PC-3 (cell line): ENCODE measurements around the gene SEMA6B. TPM values are rescaled to one million over a fixed set of nuclear protein-coding genes. Genes with fewer than 3 reads are reported as not detected.

Experiments used
- ATAC-seq: fragments of 200-7000 bp; cut with Tn5 transposase; 2 replicates; pipeline ENCODE4 v1.9.1; 2020; ENCODE audit warnings: mild to moderate bottlenecking, moderate library complexity
- BruUV-seq: library from RNA; stranded (reverse); fragments of 400-500 nt; replicated peaks from 2 replicates; lab custom pipeline; 2021; lab: Mats Ljungman, UMichigan
- CTCF ChIA-PET: fragments of 300-600 bp; sonication (Branson Sonifier 250); formaldehyde crosslinking; loops from one replicate; lab custom pipeline; 2022; ENCODE audit warnings: antibody characterized with exemption; lab: Charles Lee
- POLR2A ChIA-PET: fragments of 300-600 bp; sonication (Branson Sonifier 250); formaldehyde crosslinking; loops from one replicate; lab custom pipeline; 2022; ENCODE audit warnings: antibody characterized with exemption; ENCODE audit not compliant: unreplicated experiment; lab: Charles Lee
- DNase-seq: peaks from one replicate; pipeline ENCODE4 v3.0.0-alpha.2; 2015
- H2AFZ ChIP-seq: fragments of 300-600 bp; sonication (generic); 2 replicates; pipeline ENCODE4 v1.6.0; 2016; ENCODE audit warnings: antibody characterized with exemption, low read length
- H3F3A ChIP-seq: fragments of 300-600 bp; sonication (generic); one replicate; pipeline ENCODE4 v1.6.0; 2017; ENCODE audit warnings: antibody characterized with exemption, low read length, control low read depth, mild to moderate bottlenecking; ENCODE audit not compliant: unreplicated experiment
- H3K27ac ChIP-seq: fragments of 300-600 bp; sonication (generic); 2 replicates; pipeline ENCODE4 v1.5.1; 2016; ENCODE audit warnings: mild to moderate bottlenecking, low read length
- H3K27me3 ChIP-seq: fragments of 300-600 bp; sonication (generic); 2 replicates; pipeline ENCODE4 v1.6.1; 2016; ENCODE audit warnings: low read length, mixed read lengths
- H3K36me3 ChIP-seq: fragments of 300-600 bp; sonication (generic); 2 replicates; pipeline ENCODE4 v1.6.1; 2016; ENCODE audit warnings: low read depth, mixed run types, low read length, mixed read lengths
- H3K4me1 ChIP-seq: fragments of 300-600 bp; sonication (generic); 2 replicates; pipeline ENCODE4 v1.5.1; 2016; ENCODE audit warnings: low read length; ENCODE audit not compliant: insufficient read depth
- H3K4me2 ChIP-seq: fragments of 300-600 bp; sonication (generic); 2 replicates; pipeline ENCODE4 v1.6.0; 2016; ENCODE audit warnings: low read length
- H3K4me3 ChIP-seq: fragments of 300-600 bp; sonication (generic); 2 replicates; pipeline ENCODE4 v1.5.1; 2016; ENCODE audit warnings: mild to moderate bottlenecking, low read length, mixed read lengths
- H3K79me2 ChIP-seq: fragments of 300-600 bp; sonication (generic); 2 replicates; pipeline ENCODE4 v1.6.1; 2017; ENCODE audit warnings: low read length, mixed read lengths
- H3K9ac ChIP-seq: fragments of 300-600 bp; sonication (generic); 2 replicates; pipeline ENCODE4 v1.6.0; 2016; ENCODE audit warnings: mild to moderate bottlenecking, low read length
- H3K9me2 ChIP-seq: fragments of 300-600 bp; sonication (generic); replicated peaks from 2 replicates; pipeline ENCODE4 v1.6.1; 2016; ENCODE audit warnings: mixed run types, low read length, mixed read lengths
- H3K9me3 ChIP-seq: fragments of 300-600 bp; sonication (generic); 2 replicates; pipeline ENCODE4 v1.6.1; 2016; ENCODE audit warnings: low read length, mixed read lengths
- H4K20me1 ChIP-seq: fragments of 300-600 bp; sonication (generic); 2 replicates; pipeline ENCODE4 v1.6.1; 2016; ENCODE audit warnings: low read length, mixed read lengths
- EZH2 ChIP-seq: fragments of 300-600 bp; sonication (generic); IDR thresholded peaks from one replicate; pipeline ENCODE4 v1.6.1; 2017; ENCODE audit warnings: antibody characterized with exemption, mild to moderate bottlenecking, low read length; ENCODE audit not compliant: unreplicated experiment
- EZH2phosphoT487 ChIP-seq: fragments of 300-600 bp; sonication (generic); IDR thresholded peaks from 2 replicates; pipeline ENCODE4 v1.6.1; 2018; ENCODE audit warnings: mild to moderate bottlenecking, antibody characterized with exemption, low read length, borderline replicate concordance
- intact Hi-C: fragments of 100-400 bp; cut with micrococcal nuclease; formaldehyde crosslinking; loops from 2 replicates; pipeline ENCODE4 v1.9.0; 2023
- total RNA-seq: library from RNA; depleted of rRNA; stranded (reverse); fragments of >200 nt; gene quantifications from 2 replicates; pipeline ENCODE4 v1.2.3, GENCODE V29; 2014
- TF ChIP-seq, protein P1 (sequence below): fragments of 300-600 bp; sonication (generic); conservative IDR thresholded peaks from 2 replicates; pipeline ENCODE4 v1.5.1; 2017; ENCODE audit warnings: antibody characterized with exemption, low read depth, mild to moderate bottlenecking, low read length

SEMA6B gene
- total RNA-seq, 1 experiment from 2014 or later: 9.0 TPM

DNA sequence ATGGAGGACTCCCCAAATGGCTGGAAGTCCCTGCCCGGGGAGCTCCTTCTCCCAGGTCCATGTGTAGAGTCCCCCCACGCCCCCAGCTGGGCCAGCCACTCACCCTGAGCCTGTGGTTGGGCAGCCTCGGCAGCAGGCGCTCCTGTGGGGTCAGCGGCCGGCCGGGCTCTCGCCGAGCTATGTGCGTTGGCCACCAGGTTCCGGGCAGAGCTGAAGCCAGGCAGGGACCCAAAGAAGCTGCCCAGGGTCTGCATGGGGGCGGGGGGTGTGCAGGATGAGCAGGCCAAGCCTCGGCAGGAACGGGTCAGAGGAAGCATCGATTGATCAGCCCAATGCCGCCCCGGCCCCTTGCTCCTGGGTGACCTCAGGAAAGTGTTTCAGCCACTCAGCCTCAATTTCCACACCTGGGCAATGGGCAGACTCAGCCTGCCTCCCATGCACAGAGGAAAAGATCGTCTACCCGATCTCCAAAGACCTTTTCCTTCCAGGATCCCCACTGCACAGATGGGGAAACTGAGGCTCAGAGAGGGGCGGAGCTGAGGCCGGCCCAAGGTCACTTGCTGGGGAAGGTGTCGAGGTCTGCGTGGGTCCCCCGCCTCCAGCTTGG, 41.9 kb downstream of the SEMA6B start:
- peaks cover 25% of the 10 kb centered on the region for H3K4me1 ChIP-seq
- no peak overlapping the region for H3K27ac ChIP-seq
- CTCF ChIA-PET: no interaction called here
- peak overlapping the region; percentile 65 for H3K4me2 ChIP-seq
- DNase-seq: no peak
- H3K4me3 ChIP-seq: 0 out of 2 replicates have a peak overlapping the region, but pooled peaks have one; percentile 49
- no peak overlapping the region for H2AFZ ChIP-seq
- H3K9me2 ChIP-seq: no peaks in the 10 kb centered on the region
- intact Hi-C loops: loop anchor here (5.0 kb wide), 1 partner anchor 45 kb away; the partner anchor contains the start of gene HDGFL2
- H3K79me2 ChIP-seq: no peaks in the 10 kb centered on the region
- no peaks in the 10 kb centered on the region for H3F3A ChIP-seq
- BruUV-seq: no TSS peak
- no peaks in the 10 kb centered on the region for H3K27me3 ChIP-seq
- no peaks in the 10 kb centered on the region for H4K20me1 ChIP-seq
- no peaks in the 10 kb centered on the region for H3K36me3 ChIP-seq
- ATAC-seq: no peak
- POLR2A ChIA-PET: interaction anchor here (1.3 kb wide), 1 partner anchor 46 kb away, joined by 4 read pairs; the partner anchor contains the start of gene HDGFL2
- no peak overlapping the region; the same call in 1 of the 2 replicates for H3K9ac ChIP-seq
- TF ChIP-seq EZH2phosphoT487 (no peak), EZH2 (no peak)
- TF ChIP-seq, protein P1, sequence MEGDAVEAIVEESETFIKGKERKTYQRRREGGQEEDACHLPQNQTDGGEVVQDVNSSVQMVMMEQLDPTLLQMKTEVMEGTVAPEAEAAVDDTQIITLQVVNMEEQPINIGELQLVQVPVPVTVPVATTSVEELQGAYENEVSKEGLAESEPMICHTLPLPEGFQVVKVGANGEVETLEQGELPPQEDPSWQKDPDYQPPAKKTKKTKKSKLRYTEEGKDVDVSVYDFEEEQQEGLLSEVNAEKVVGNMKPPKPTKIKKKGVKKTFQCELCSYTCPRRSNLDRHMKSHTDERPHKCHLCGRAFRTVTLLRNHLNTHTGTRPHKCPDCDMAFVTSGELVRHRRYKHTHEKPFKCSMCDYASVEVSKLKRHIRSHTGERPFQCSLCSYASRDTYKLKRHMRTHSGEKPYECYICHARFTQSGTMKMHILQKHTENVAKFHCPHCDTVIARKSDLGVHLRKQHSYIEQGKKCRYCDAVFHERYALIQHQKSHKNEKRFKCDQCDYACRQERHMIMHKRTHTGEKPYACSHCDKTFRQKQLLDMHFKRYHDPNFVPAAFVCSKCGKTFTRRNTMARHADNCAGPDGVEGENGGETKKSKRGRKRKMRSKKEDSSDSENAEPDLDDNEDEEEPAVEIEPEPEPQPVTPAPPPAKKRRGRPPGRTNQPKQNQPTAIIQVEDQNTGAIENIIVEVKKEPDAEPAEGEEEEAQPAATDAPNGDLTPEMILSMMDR: no peak
- H3K9me3 ChIP-seq: no peaks in the 10 kb centered on the region

DNA sequence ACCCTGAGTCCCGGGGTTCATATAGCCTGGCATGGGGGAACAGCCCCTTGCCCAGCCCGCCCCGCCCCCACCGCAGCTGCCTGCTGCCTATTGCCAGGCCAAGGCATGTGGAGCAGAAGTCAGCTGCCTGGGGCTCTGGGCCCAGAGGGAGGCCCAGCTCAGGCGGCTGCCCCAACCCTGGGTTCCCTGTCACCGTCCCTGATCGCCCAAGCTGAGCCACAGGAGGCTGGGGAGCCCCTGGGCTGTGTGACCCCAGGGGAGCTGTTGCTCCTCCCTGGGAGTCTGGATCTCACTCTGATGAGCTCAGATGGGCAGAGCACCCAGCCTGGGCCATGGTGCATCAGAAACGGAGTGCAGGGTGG, 42.6 kb downstream of the SEMA6B start:
- H3K27me3 ChIP-seq: no peaks in the 10 kb centered on the region
- CTCF ChIA-PET: no interaction called here
- DNase-seq (no peak), ATAC-seq (no peak)
- no peaks in the 10 kb centered on the region for H3K36me3 ChIP-seq
- peaks cover 24% of the 10 kb centered on the region for H3K4me1 ChIP-seq
- TF ChIP-seq, protein P1: no peak
- no peak for TF ChIP-seq EZH2phosphoT487
- TF ChIP-seq EZH2: no peak
- H3K4me3 ChIP-seq: no peak overlapping the region
- H3F3A ChIP-seq: no peaks in the 10 kb centered on the region
- no peak overlapping the region for H3K4me2 ChIP-seq
- H4K20me1 ChIP-seq: no peaks in the 10 kb centered on the region
- H3K79me2 ChIP-seq: no peaks in the 10 kb centered on the region
- no TSS peak for BruUV-seq
- no peaks in the 10 kb centered on the region for H3K9me2 ChIP-seq
- intact Hi-C loops: loop anchor here (5.0 kb wide), 1 partner anchor 45 kb away; the partner anchor contains the start of gene HDGFL2
- H2AFZ ChIP-seq: no peak overlapping the region
- H3K27ac ChIP-seq: no peak overlapping the region
- POLR2A ChIA-PET: no interaction called here
- H3K9ac ChIP-seq: no peak overlapping the region
- H3K9me3 ChIP-seq: no peaks in the 10 kb centered on the region
